ENCODE results near the gene FFAR3.

The FFAR3 gene

GRCh38 chr19:35357867-35358573 is at the start of gene FFAR3:
TSS of gene FFAR3 (plus strand) at chr19:35358460. CDS start at chr19:35358891, 431 bp downstream.
- DNase-seq, result no peak

- DNase-seq, result no peak
Measured at GRCh38 chr19:35308910-35309309, 49.4 kb upstream of the FFAR3 start.

- DNase-seq, result no peak
Measured at GRCh38 chr19:35309481-35310279, 48.6 kb upstream of the FFAR3 start.

GRCh38 chr19:35310331-35310730 is 47.9 kb upstream of the FFAR3 start:
- DNase-seq, result no peak

- no peak for DNase-seq
Measured at GRCh38 chr19:35310811-35311465, 47.3 kb upstream of the FFAR3 start.

GRCh38 chr19:35311901-35312665 is 46.2 kb upstream of the FFAR3 start:
- DNase-seq, result no peak

- no peak for DNase-seq
Measured at GRCh38 chr19:35313587-35313986, 44.7 kb upstream of the FFAR3 start.

GRCh38 chr19:35314031-35314430 is 44.2 kb upstream of the FFAR3 start:
- no peak for DNase-seq

- DNase-seq, result no peak
Measured at GRCh38 chr19:35314858-35315470, 43.3 kb upstream of the FFAR3 start.

GRCh38 chr19:35315883-35316282 is 42.4 kb upstream of the FFAR3 start:
- DNase-seq, result no peak

GRCh38 chr19:35316560-35316959 is 41.7 kb upstream of the FFAR3 start:
- DNase-seq, result no peak

GRCh38 chr19:35317464-35318043 is 40.7 kb upstream of the FFAR3 start:
- no peak for DNase-seq

GRCh38 chr19:35318679-35319448 is 39.4 kb upstream of the FFAR3 start:
- no peak for DNase-seq

GRCh38 chr19:35320065-35320713 is 38.1 kb upstream of the FFAR3 start:
- DNase-seq, result no peak

- no peak for DNase-seq
Measured at GRCh38 chr19:35321291-35321690, 37.0 kb upstream of the FFAR3 start.

- DNase-seq, result no peak
Measured at GRCh38 chr19:35322014-35322413, 36.2 kb upstream of the FFAR3 start.

- DNase-seq, result no peak
Measured at GRCh38 chr19:35327642-35328041, 30.6 kb upstream of the FFAR3 start.

GRCh38 chr19:35328851-35329285 is 29.4 kb upstream of the FFAR3 start, which contains the start of gene CD22:
TSS of gene CD22 (plus strand) at chr19:35329187. CDS start at chr19:35332041, 2,854 bp downstream.
- DNase-seq, result no peak

- no peak for DNase-seq
Measured at GRCh38 chr19:35329323-35329722, 28.9 kb upstream of the FFAR3 start.

GRCh38 chr19:35330475-35330874 is 27.8 kb upstream of the FFAR3 start:
- no peak for DNase-seq

Data from cerebellar nuclear complex (tissue), 1 donor.